T-helper 1 cell treated with Interleukin-12 subunit alpha and Interleukin-12 subunit beta and Interleukin-4 antibody, amounts not matched to agents 30 μg/mL and 1 μg/mL, for 36 hours (primary cell): Measurements from ENCODE around the gene GTF3C1.
"Not testable (repeated sequence)": the region's sequence is repeated elsewhere in the genome, so short reads cannot be mapped to it uniquely, and the experiment has no call there.

ENCODE experiments used
- H3K27ac Mint-ChIP-seq: one replicate; pipeline ENCODE4 v1.8.0; 2021; ENCODE audit warnings: mild to moderate bottlenecking, mixed read lengths
- H3K27me3 Mint-ChIP-seq: one replicate; pipeline ENCODE4 v1.8.0; 2021; ENCODE audit warnings: low read depth, mixed read lengths
- H3K36me3 Mint-ChIP-seq: one replicate; pipeline ENCODE4 v1.8.0; 2021; ENCODE audit warnings: low read depth, mixed read lengths
- H3K4me1 Mint-ChIP-seq: one replicate; pipeline ENCODE4 v1.8.0; 2021; ENCODE audit warnings: low read depth, mixed read lengths
- H3K4me3 Mint-ChIP-seq: one replicate; pipeline ENCODE4 v1.8.0; 2021; ENCODE audit warnings: mild to moderate bottlenecking, moderate library complexity, mixed read lengths
- H3K9me3 Mint-ChIP-seq: one replicate; pipeline ENCODE4 v1.8.0; 2021; ENCODE audit warnings: mixed read lengths

The GTF3C1 gene

GRCh38 chr16:27435146-27435545 is 114.6 kb downstream of the GTF3C1 start:
- H3K4me3 Mint-ChIP-seq, result not testable (repeated sequence)
- Mint-ChIP-seq H3K27ac (peak overlapping the region; percentile 36), H3K36me3 (peaks cover 66% of the 10 kb centered on the region)

GRCh38 chr16:27434141-27435051 is 115.3 kb downstream of the GTF3C1 start:
- Mint-ChIP-seq H3K27ac (peak overlapping the region; percentile 43), H3K9me3 (no peaks in the 10 kb centered on the region), H3K4me3 (no peak overlapping the region), H3K36me3 (peaks cover 66% of the 10 kb centered on the region), H3K27me3 (no peaks in the 10 kb centered on the region), H3K4me1 (peaks cover 34% of the 10 kb centered on the region)

More at GRCh38 chr16:27435146-27435545, 114.6 kb downstream of the GTF3C1 start:
- peaks cover 32% of the 10 kb centered on the region for H3K4me1 Mint-ChIP-seq
- H3K9me3 Mint-ChIP-seq, H3K27me3 Mint-ChIP-seq: not testable (repeated sequence)

GRCh38 chr16:27433636-27434035 is 116.1 kb downstream of the GTF3C1 start:
- Mint-ChIP-seq H3K4me1 (peaks cover 34% of the 10 kb centered on the region), H3K27ac (no peak overlapping the region), H3K4me3 (no peak overlapping the region), H3K9me3 (no peaks in the 10 kb centered on the region), H3K27me3 (no peaks in the 10 kb centered on the region), H3K36me3 (peaks cover 64% of the 10 kb centered on the region)

GRCh38 chr16:27433191-27433590 is 116.5 kb downstream of the GTF3C1 start:
- Mint-ChIP-seq H3K36me3 (peaks cover 63% of the 10 kb centered on the region), H3K4me1 (peaks cover 36% of the 10 kb centered on the region)
- H3K9me3 Mint-ChIP-seq, H3K4me3 Mint-ChIP-seq, H3K27me3 Mint-ChIP-seq, H3K27ac Mint-ChIP-seq: not testable (repeated sequence)

- H3K4me3 Mint-ChIP-seq, result no peak overlapping the region
- no peaks in the 10 kb centered on the region for H3K27me3 Mint-ChIP-seq
- peaks cover 57% of the 10 kb centered on the region for H3K36me3 Mint-ChIP-seq
- H3K9me3 Mint-ChIP-seq, result no peaks in the 10 kb centered on the region
- H3K27ac Mint-ChIP-seq, result peak overlapping the region; percentile 41
- peaks cover 38% of the 10 kb centered on the region for H3K4me1 Mint-ChIP-seq
These were observed 117.2 kb downstream of the GTF3C1 start for GRCh38 chr16:27432558-27432957.

- H3K27ac Mint-ChIP-seq, result peak overlapping the region; percentile 82
- H3K27me3 Mint-ChIP-seq, result no peaks in the 10 kb centered on the region
- H3K9me3 Mint-ChIP-seq, result no peaks in the 10 kb centered on the region
- H3K36me3 Mint-ChIP-seq, result peaks cover 55% of the 10 kb centered on the region
- peaks cover 43% of the 10 kb centered on the region for H3K4me1 Mint-ChIP-seq
- H3K4me3 Mint-ChIP-seq, result no peak overlapping the region
These were observed 117.8 kb downstream of the GTF3C1 start for GRCh38 chr16:27431773-27432532.

- peaks cover 53% of the 10 kb centered on the region for H3K36me3 Mint-ChIP-seq
- H3K27ac Mint-ChIP-seq, result peak overlapping the region; percentile 55
- no peaks in the 10 kb centered on the region for H3K9me3 Mint-ChIP-seq
- H3K4me3 Mint-ChIP-seq, result no peak overlapping the region
- H3K4me1 Mint-ChIP-seq, result peaks cover 51% of the 10 kb centered on the region
- no peaks in the 10 kb centered on the region for H3K27me3 Mint-ChIP-seq
These were observed 118.7 kb downstream of the GTF3C1 start for GRCh38 chr16:27430923-27431484.

GRCh38 chr16:27430512-27430911 is 119.2 kb downstream of the GTF3C1 start:
- H3K27ac Mint-ChIP-seq, result peak overlapping the region; percentile 55
- no peak overlapping the region for H3K4me3 Mint-ChIP-seq
- no peaks in the 10 kb centered on the region for H3K27me3 Mint-ChIP-seq
- peaks cover 49% of the 10 kb centered on the region for H3K36me3 Mint-ChIP-seq
- no peaks in the 10 kb centered on the region for H3K9me3 Mint-ChIP-seq
- H3K4me1 Mint-ChIP-seq, result peaks cover 55% of the 10 kb centered on the region

GRCh38 chr16:27429981-27430441 is 119.7 kb downstream of the GTF3C1 start:
- no peaks in the 10 kb centered on the region for H3K9me3 Mint-ChIP-seq
- H3K4me3 Mint-ChIP-seq, result no peak overlapping the region
- no peaks in the 10 kb centered on the region for H3K27me3 Mint-ChIP-seq
- no peak overlapping the region for H3K27ac Mint-ChIP-seq
- H3K36me3 Mint-ChIP-seq, result peaks cover 51% of the 10 kb centered on the region
- H3K4me1 Mint-ChIP-seq, result peaks cover 60% of the 10 kb centered on the region

GRCh38 chr16:27429330-27429871 is 120.3 kb downstream of the GTF3C1 start:
- peaks cover 58% of the 10 kb centered on the region for H3K4me1 Mint-ChIP-seq
- H3K9me3 Mint-ChIP-seq, result no peaks in the 10 kb centered on the region
- H3K27me3 Mint-ChIP-seq, result no peaks in the 10 kb centered on the region
- H3K27ac Mint-ChIP-seq, result peak overlapping the region; percentile 78
- peak overlapping the region; percentile 29 for H3K4me3 Mint-ChIP-seq
- peaks cover 51% of the 10 kb centered on the region for H3K36me3 Mint-ChIP-seq

GRCh38 chr16:27428026-27428785 is 121.5 kb downstream of the GTF3C1 start:
- Mint-ChIP-seq H3K9me3 (peaks cover 6% of the 10 kb centered on the region), H3K27ac (peak overlapping the region; percentile 52), H3K27me3 (no peaks in the 10 kb centered on the region), H3K4me1 (peaks cover 65% of the 10 kb centered on the region), H3K36me3 (peaks cover 56% of the 10 kb centered on the region), H3K4me3 (no peak overlapping the region)

GRCh38 chr16:27427538-27427937 is 122.2 kb downstream of the GTF3C1 start:
- H3K27ac Mint-ChIP-seq, result peak overlapping the region; percentile 88
- peaks cover 54% of the 10 kb centered on the region for H3K36me3 Mint-ChIP-seq
- H3K27me3 Mint-ChIP-seq, result no peaks in the 10 kb centered on the region
- peaks cover 12% of the 10 kb centered on the region for H3K9me3 Mint-ChIP-seq
- H3K4me1 Mint-ChIP-seq, result peaks cover 60% of the 10 kb centered on the region
- H3K4me3 Mint-ChIP-seq, result peak overlapping the region; percentile 10

GRCh38 chr16:27426423-27427408 is 123.0 kb downstream of the GTF3C1 start:
- Mint-ChIP-seq H3K36me3 (peaks cover 56% of the 10 kb centered on the region), H3K9me3 (peaks cover 20% of the 10 kb centered on the region), H3K4me1 (peaks cover 57% of the 10 kb centered on the region), H3K4me3 (peak overlapping the region; percentile 0), H3K27ac (peak overlapping the region; percentile 88), H3K27me3 (no peaks in the 10 kb centered on the region)
